BE2C (cell line): ENCODE results near the gene MYO18B.

Experiments used
- DNase-seq: peaks from one replicate; pipeline ENCODE4 v3.0.0-alpha.2; 2020
- H3K27me3 ChIP-seq: fragments of 250-450 bp; sonication (Bioruptor Pico); 2 replicates; pipeline ENCODE4 v1.5.1; 2020; ENCODE audit warnings: mild to moderate bottlenecking
- H3K36me3 ChIP-seq: fragments of 250-450 bp; sonication (Bioruptor Pico); 2 replicates; pipeline ENCODE4 v1.5.1; 2020; ENCODE audit warnings: mild to moderate bottlenecking
- H3K4me1 ChIP-seq: fragments of 250-450 bp; sonication (Bioruptor Pico); 2 replicates; pipeline ENCODE4 v1.5.1; 2020
- H3K4me3 ChIP-seq: 2 replicates; pipeline ENCODE4 v1.5.1; 2011; ENCODE audit warnings: low read depth, low read length
- H3K9me3 ChIP-seq: fragments of 250-450 bp; sonication (Bioruptor Pico); 2 replicates; pipeline ENCODE4 v1.5.1; 2020
- TF ChIP-seq, protein P1 (sequence below): IDR thresholded peaks from 2 replicates; pipeline ENCODE4 v1.5.1; 2012; ENCODE audit warnings: mild to moderate bottlenecking, low read depth, low read length

MYO18B gene

DNA sequence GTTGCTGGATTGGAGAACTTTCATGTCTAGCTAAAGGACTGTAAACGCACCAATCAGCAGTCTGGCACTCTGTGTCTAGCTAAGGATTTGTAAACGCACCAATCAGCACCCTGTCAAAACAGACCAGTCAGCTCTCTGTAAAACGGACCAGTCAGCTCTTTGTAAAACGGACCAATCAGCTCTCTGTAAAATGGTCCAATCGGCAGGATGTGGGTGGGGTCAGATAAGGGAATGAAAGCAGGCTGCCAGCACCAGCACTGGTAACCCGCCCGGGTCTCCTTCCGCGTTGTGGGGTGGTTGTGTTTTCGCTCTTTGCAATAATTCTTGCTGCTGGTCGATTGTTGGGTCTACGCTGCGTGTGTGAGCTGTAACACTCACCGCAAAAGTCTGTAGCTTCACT, 11.3 kb downstream of the MYO18B start:
- Histone ChIP-seq H3K4me3 (no peak overlapping the region), H3K9me3 (peaks cover 2% of the 10 kb centered on the region; the same call in 1 of the 2 replicates), H3K4me1 (peaks cover 3% of the 10 kb centered on the region; the same call in 1 of the 2 replicates), H3K36me3 (no peaks in the 10 kb centered on the region), H3K27me3 (no peaks in the 10 kb centered on the region)
- TF ChIP-seq, protein P1, sequence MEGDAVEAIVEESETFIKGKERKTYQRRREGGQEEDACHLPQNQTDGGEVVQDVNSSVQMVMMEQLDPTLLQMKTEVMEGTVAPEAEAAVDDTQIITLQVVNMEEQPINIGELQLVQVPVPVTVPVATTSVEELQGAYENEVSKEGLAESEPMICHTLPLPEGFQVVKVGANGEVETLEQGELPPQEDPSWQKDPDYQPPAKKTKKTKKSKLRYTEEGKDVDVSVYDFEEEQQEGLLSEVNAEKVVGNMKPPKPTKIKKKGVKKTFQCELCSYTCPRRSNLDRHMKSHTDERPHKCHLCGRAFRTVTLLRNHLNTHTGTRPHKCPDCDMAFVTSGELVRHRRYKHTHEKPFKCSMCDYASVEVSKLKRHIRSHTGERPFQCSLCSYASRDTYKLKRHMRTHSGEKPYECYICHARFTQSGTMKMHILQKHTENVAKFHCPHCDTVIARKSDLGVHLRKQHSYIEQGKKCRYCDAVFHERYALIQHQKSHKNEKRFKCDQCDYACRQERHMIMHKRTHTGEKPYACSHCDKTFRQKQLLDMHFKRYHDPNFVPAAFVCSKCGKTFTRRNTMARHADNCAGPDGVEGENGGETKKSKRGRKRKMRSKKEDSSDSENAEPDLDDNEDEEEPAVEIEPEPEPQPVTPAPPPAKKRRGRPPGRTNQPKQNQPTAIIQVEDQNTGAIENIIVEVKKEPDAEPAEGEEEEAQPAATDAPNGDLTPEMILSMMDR: no peak
- DNase-seq: no peak

DNA sequence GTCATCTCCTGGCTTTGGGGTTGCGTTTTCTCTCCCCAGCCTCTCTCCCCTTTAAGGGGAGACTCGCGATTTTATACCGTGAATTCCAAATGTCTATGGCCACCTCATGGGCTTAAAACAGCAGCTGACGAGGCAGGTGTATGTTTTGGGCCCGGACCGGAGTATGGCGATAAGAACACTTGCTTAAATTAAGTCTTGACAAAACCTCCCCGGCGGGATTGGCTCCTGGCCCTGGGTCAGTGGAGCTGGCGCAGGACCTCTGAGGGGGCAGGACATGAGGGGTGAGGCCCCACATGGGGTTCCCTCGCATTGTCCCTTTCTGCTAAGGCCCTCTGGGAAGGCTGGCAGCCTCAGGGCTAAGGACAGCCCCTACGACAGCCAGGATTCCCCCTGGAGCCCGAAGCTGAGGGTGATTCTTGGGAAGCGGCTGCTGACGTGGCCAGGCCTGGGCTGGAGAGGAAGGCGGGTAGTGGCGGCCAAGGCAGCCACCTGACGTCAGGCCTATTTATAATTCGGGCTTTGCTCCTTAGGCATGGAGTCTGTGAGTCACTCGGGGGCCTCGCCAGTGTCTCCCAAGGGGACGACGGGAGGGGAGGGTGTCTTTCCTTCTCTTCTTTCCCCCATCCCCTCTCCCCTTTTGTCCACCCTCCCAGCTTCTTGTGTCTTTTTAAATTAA, 12.7 kb downstream of the MYO18B start:
- Histone ChIP-seq H3K9me3 (peaks cover 2% of the 10 kb centered on the region; the same call in 1 of the 2 replicates), H3K4me1 (no peaks in the 10 kb centered on the region), H3K4me3 (no peak overlapping the region), H3K27me3 (no peaks in the 10 kb centered on the region), H3K36me3 (no peaks in the 10 kb centered on the region)
- TF ChIP-seq, protein P1: no peak
- no peak for DNase-seq

DNA sequence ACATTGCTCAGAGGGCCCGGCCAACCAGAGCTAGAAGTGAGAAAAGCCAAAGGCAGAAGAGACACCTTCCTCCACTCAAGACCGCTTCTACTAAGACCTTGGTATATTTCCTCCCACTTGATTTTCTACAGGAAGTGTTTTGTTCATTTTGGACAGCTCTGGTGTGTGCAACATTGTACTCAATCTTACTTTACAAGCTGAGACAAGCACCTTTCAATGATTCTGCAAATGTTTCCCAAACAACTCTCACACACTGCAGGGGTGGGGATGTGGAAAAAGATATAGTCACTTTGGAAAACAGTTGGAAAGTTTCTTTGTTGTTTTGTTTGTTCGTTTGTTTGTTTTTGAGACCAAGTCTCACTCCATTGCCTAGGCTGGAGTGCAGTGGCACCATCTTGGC, 15.7 kb downstream of the MYO18B start:
- no peak for DNase-seq
- Histone ChIP-seq H3K9me3 (0 out of 2 replicates have a peak, but pooled peaks cover 2% of the 10 kb centered on the region), H3K36me3 (no peaks in the 10 kb centered on the region), H3K27me3 (no peaks in the 10 kb centered on the region), H3K4me3 (no peak overlapping the region), H3K4me1 (no peaks in the 10 kb centered on the region; the same call in 1 of the 2 replicates)
- TF ChIP-seq, protein P1: no peak

DNA sequence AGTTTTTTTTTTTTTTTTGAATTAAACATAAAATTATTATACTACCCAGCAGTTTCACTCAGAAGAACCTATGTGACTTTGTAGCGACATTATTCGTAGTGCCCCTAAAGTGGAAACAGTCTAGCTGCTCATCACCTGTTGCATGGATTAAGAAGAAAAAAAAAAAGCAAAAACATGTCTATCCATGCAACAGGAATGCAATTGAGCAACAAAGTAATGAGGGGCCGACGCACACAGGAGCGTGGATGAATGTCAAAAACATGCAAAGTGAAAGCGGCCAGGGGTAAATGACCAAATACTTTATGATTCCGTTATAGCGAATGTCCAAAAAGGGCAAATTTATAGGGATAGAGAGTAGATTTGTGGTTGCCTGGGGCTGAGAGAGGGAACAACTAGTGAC, 16.3 kb downstream of the MYO18B start:
- Histone ChIP-seq H3K27me3 (no peaks in the 10 kb centered on the region), H3K4me1 (no peaks in the 10 kb centered on the region; the same call in 1 of the 2 replicates), H3K36me3 (no peaks in the 10 kb centered on the region), H3K9me3 (0 out of 2 replicates have a peak, but pooled peaks cover 2% of the 10 kb centered on the region), H3K4me3 (no peak overlapping the region)
- TF ChIP-seq, protein P1: no peak
- DNase-seq: no peak

DNA sequence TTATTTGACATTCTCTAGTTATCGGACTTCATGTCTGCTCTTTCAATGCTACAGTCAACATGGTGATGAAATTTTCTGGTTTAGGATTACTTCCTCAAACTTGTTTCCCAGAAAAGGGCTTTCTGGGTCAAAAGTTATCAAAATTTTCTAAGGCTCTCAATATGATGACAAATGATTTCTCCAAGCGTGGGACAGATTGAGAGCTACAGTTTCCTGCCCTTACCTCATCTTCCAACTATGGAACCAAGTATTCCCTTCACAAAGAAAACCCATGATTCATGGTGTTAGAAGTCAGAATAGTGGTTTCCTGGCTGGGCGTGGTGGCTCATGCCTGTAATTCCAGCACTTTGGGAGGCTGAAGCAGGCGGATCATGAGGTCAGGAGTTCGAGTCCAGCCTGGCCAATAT, 17.8 kb downstream of the MYO18B start:
- Histone ChIP-seq H3K36me3 (no peaks in the 10 kb centered on the region), H3K27me3 (no peaks in the 10 kb centered on the region), H3K9me3 (no peaks in the 10 kb centered on the region), H3K4me1 (no peaks in the 10 kb centered on the region; the same call in 1 of the 2 replicates), H3K4me3 (no peak overlapping the region)
- TF ChIP-seq, protein P1: no peak
- DNase-seq: no peak

DNA sequence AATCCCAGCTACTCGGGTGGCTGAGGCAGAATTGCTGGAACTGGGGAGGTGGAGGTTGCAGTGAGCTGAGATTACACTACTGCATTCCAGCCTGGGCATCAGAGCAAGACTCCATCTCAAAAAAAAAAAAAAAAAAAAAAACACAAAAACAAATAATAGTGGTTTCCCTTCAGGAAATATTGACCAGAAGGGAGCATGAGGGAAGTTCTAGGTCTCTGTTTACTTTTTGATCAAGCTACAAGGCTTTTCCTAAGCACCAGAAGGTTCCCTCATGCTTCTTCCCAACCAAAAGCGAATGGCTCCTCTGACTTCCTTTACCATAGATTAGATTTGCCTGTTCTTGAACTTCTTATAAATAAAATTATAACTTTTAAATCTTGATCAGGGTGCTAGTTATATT, 18.3 kb downstream of the MYO18B start:
- Histone ChIP-seq H3K4me3 (no peak overlapping the region), H3K9me3 (0 out of 2 replicates have a peak, but pooled peaks cover 2% of the 10 kb centered on the region), H3K36me3 (no peaks in the 10 kb centered on the region), H3K4me1 (no peaks in the 10 kb centered on the region; the same call in 1 of the 2 replicates), H3K27me3 (no peaks in the 10 kb centered on the region)
- TF ChIP-seq, protein P1: no peak
- DNase-seq: no peak
